Psoas muscle (tissue), 8 donors: ENCODE measurements around the gene SLAMF7. TPM values are rescaled to one million over a fixed set of nuclear protein-coding genes. Genes with fewer than 3 reads are reported as not detected.

Source experiments
- ATAC-seq, 4 donors: fragments of 200-7000 bp; cut with Tn5 transposase; one replicate each; pipeline ENCODE4 v1.9.1; 2020; ENCODE audit warnings: moderate library complexity in 3 of 4, mild to moderate bottlenecking in 2 of 4
- DNase-seq, 2 donors: peaks; one replicate each; pipeline ENCODE4 v3.0.0-alpha.2; 2020
- H3K27ac ChIP-seq: fragments of 200-600 bp; one replicate; pipeline ENCODE4 v1.8.0; 2022
- H3K27me3 ChIP-seq, 3 donors: fragments of 200-600 bp in 1 of 3; one replicate each; pipeline versions ENCODE4 v1.6.1 to v1.8.0; 2013 to 2022; ENCODE audit warnings: low read length in 2 of 3, mild to moderate bottlenecking in 2 of 3, moderate library complexity in 1 of 3; ENCODE audit not compliant: insufficient read depth in 3 of 3
- H3K36me3 ChIP-seq, 2 donors: fragments of 200-600 bp in 1 of 2; one replicate each; pipeline versions ENCODE4 v1.6.1 to v1.8.0; 2013 to 2022; ENCODE audit warnings: low read depth in 1 of 2, mild to moderate bottlenecking in 1 of 2, moderate library complexity in 1 of 2; ENCODE audit not compliant: insufficient read depth in 1 of 2
- H3K4me1 ChIP-seq: fragments of 200-600 bp; one replicate; pipeline ENCODE4 v1.8.0; 2022
- H3K4me3 ChIP-seq: fragments of 200-600 bp; one replicate; pipeline ENCODE4 v1.8.0; 2022; ENCODE audit warnings: mild to moderate bottlenecking
- H3K9me3 ChIP-seq: fragments of 200-600 bp; one replicate; pipeline ENCODE4 v1.8.0; 2022
- CTCF ChIP-seq: fragments of 200-600 bp; IDR thresholded peaks from one replicate; pipeline ENCODE4 v1.8.0; 2022; ENCODE audit warnings: antibody characterized with exemption
- WGBS, 3 donors: extraction: QIAGEN DNeasy Blood & Tissue Kit; methylation state at CpG; one replicate each; pipeline versions ENCODE4 v1.1.6 to v1.1.7; 2013; 5-methylcytosine and 5-hydroxymethylcytosine counted together
- intact Hi-C, 2 donors: fragments of 100-400 bp; cut with DNase I; formaldehyde crosslinking; loops; one replicate each; pipeline versions ENCODE4 v1.11.0 to v1.14.2; 2022
- polyA plus RNA-seq, 3 donors: library from polyadenylated mRNA; stranded (reverse); fragments of 200-250 nt; gene quantifications; one replicate each; pipeline ENCODE4 v1.2.3, GENCODE V29; 2013
- total RNA-seq, 4 donors: library from RNA; stranded (reverse); fragmentation: NEBNext Ultra II Directional in 2 of 4; extraction: Animal tissue kit (Norgen Biotek cat#: 25700) in 2 of 4; gene quantifications; one replicate each; pipeline versions ENCODE4 v1.2.1 to v1.2.4, GENCODE V29; 2021 to 2023
- donor health status: healthy with polysubstance abuse.
- donor health status: DM: no; HTN: no; CAD: no; lungs with moderate emphysema.
- donor health status: Bipolar disorder and iron deficiency.
- donor health status: healthy.
- donor health status: DM: yes; HTN: yes; CAD: no.
- donor health status: DM: no; HTN: no; CAD: no.
- donor health status: DM: no; HTN: no; CAD: no.
- donor health status: DM: yes; HTN: yes; CAD: no.

Gene SLAMF7
- total and polyA plus RNA-seq, 7 donors: 0.06 to 0.79 (median 0.38) TPM; not detected in 1

- Histone ChIP-seq H3K4me1 (no peaks in the 10 kb centered on the region), H3K27ac (no peak overlapping the region), H3K27me3 (no peaks in the 10 kb centered on the region), H3K4me3 (no peak overlapping the region), H3K36me3 (no peaks in the 10 kb centered on the region), H3K9me3 (no peaks in the 10 kb centered on the region)
- DNase-seq (no peak), ATAC-seq (no peak)
- intact Hi-C loops: no loop called here
- WGBS, 3 donors: 52 to 54% (median 54%) methylated on average over 7 of the region's 7 CpGs
- TF ChIP-seq CTCF: no peak
Measured at GRCh38 chr1:160744199-160744851, 5.3 kb downstream of the SLAMF7 start.

- Histone ChIP-seq H3K27me3 (no peaks in the 10 kb centered on the region), H3K36me3 (no peaks in the 10 kb centered on the region), H3K9me3 (no peaks in the 10 kb centered on the region), H3K4me1 (no peaks in the 10 kb centered on the region), H3K4me3 (no peak overlapping the region), H3K27ac (no peak overlapping the region)
- WGBS, 3 donors: 41 to 45% (median 44%) methylated on average over 5 of the region's 5 CpGs
- no peak for DNase-seq
- ATAC-seq: no peak
- intact Hi-C loops: no loop called here
- no peak for TF ChIP-seq CTCF
Measured at GRCh38 chr1:160744852-160745520, 5.9 kb downstream of the SLAMF7 start.

GRCh38 chr1:160745551-160745950 lies 6.5 kb downstream of the SLAMF7 start:
- TF ChIP-seq CTCF: no peak
- Histone ChIP-seq H3K4me3 (no peak overlapping the region), H3K4me1 (no peaks in the 10 kb centered on the region), H3K9me3 (no peaks in the 10 kb centered on the region), H3K27me3 (no peaks in the 10 kb centered on the region), H3K36me3 (no peaks in the 10 kb centered on the region), H3K27ac (no peak overlapping the region)
- 38 to 52% (median 48%) methylated on average over 1 of the region's 1 CpG for WGBS, 3 donors
- intact Hi-C loops: no loop called here
- DNase-seq: no peak
- ATAC-seq: no peak

GRCh38 chr1:160746836-160747500 lies 7.9 kb downstream of the SLAMF7 start:
- DNase-seq (no peak), ATAC-seq (no peak)
- Histone ChIP-seq H3K9me3 (no peaks in the 10 kb centered on the region), H3K27ac (no peak overlapping the region), H3K36me3 (no peaks in the 10 kb centered on the region), H3K27me3 (no peaks in the 10 kb centered on the region), H3K4me1 (no peaks in the 10 kb centered on the region), H3K4me3 (no peak overlapping the region)
- WGBS, 3 donors: 76 to 83% (median 78%) methylated on average over 7 of the region's 7 CpGs
- intact Hi-C loops: no loop called here
- no peak for TF ChIP-seq CTCF
